NCI-H1092 treated with DMSO at 0.1 percent for 48 hours (cell line): ENCODE data around the gene DNPEP.
"Not testable (repeated sequence)": the region's sequence is repeated elsewhere in the genome, so short reads cannot be mapped to it uniquely, and the experiment has no call there.

Experiments used
- DNase-seq: peaks from one replicate; lab custom pipeline; 2025; lab: John Stamatoyannopoulos, UW

DNPEP gene

GRCh38 chr2:219399716-219400478 lies 12.2 kb upstream of the DNPEP start:
- DNase-seq: peak; percentile 46

GRCh38 chr2:219398721-219399363 lies 11.1 kb upstream of the DNPEP start:
- peak; percentile 94 for DNase-seq

- DNase-seq: peak; percentile 37
These were observed 9.2 kb upstream of the DNPEP start for GRCh38 chr2:219396863-219397457.

- DNase-seq: no peak
These were observed 7.9 kb upstream of the DNPEP start for GRCh38 chr2:219395609-219396008.

GRCh38 chr2:219395056-219395455 lies 7.3 kb upstream of the DNPEP start:
- DNase-seq: not testable (repeated sequence)

- no peak for DNase-seq
These were observed 5.0 kb upstream of the DNPEP start for GRCh38 chr2:219392754-219393153.

GRCh38 chr2:219388907-219389156 lies 1.1 kb upstream of the DNPEP start:
- DNase-seq: no peak

GRCh38 chr2:219388121-219388906 lies 602 bp upstream of the DNPEP start:
- DNase-seq: peak; percentile 92

- DNase-seq: no peak
These were observed 1.0 kb downstream of the DNPEP start for GRCh38 chr2:219386532-219387280.

- no peak for DNase-seq
These were observed 1.7 kb downstream of the DNPEP start for GRCh38 chr2:219385958-219386520.

- DNase-seq: no peak
These were observed 2.9 kb downstream of the DNPEP start for GRCh38 chr2:219384859-219385258.

- no peak for DNase-seq
These were observed 3.5 kb downstream of the DNPEP start for GRCh38 chr2:219384083-219384713.

GRCh38 chr2:219381448-219381847 lies 6.3 kb downstream of the DNPEP start:
- DNase-seq: no peak

- DNase-seq: no peak
These were observed 6.8 kb downstream of the DNPEP start for GRCh38 chr2:219380926-219381325.

- DNase-seq: no peak
These were observed 9.4 kb downstream of the DNPEP start for GRCh38 chr2:219378163-219378851.

GRCh38 chr2:219369447-219369861 lies 18.3 kb downstream of the DNPEP start:
- DNase-seq: no peak

GRCh38 chr2:219368690-219369191 lies 19.0 kb downstream of the DNPEP start:
- DNase-seq: no peak

- DNase-seq: no peak
These were observed 25.1 kb downstream of the DNPEP start for GRCh38 chr2:219362524-219363164.

- DNase-seq: no peak
These were observed 25.6 kb downstream of the DNPEP start for GRCh38 chr2:219362072-219362471.
